Measurements from ENCODE around the gene MS4A4A. TPM values are rescaled to one million over a fixed set of nuclear protein-coding genes. Genes with fewer than 3 reads are reported as not detected.

Gene MS4A4A
- total and polyA plus RNA-seq, 2 of the 8 experiments (the other 6 are each of a cell fraction or from before 2014, with no cell fraction given): not detected

DNA sequence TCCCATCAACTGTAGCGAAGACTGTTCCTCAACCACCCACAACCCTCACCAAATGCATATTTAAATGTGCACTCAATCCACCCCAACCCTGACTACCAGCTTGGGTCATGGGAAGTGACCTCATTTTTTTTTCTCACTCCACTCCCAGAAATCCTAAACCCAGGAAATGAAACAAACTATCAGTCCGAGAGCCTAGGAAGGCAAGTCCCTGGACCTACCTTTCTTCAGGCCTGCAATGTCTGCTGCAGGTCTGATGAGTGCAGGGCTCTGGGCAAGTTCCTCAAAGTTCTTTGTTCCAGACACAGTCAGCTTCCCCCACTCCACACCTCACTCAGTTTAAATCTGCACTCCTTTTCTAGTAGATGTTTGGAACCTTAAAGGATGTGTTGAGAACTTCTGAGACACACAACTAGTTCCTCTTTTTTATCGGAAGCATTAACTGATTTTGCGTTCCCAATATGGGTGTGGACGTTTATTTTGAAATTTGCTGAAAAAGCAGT is 37.7 kb upstream of the MS4A4A start, which contains the start of gene MS4A4E:
TSS of gene MS4A4E (minus strand) at position 398 of the 500 bp plus-strand sequence. CDS start 13,082 bp downstream, outside the sequence.
- 91% methylated on average over 5 of the region's 5 CpGs; no CpG with 5 or more reads in 1 of the 2 experiments for WGBS, 2 experiments (ENCODE audit: extremely low coverage in 1 of 2, insufficient coverage in 1 of 2, insufficient read length in 1 of 2, insufficient replicate concordance in 2 of 2, low coverage in 1 of 2, low lambda C conversion rate in 2 of 2, missing lambda C conversion rate in 1 of 2)
- Histone ChIP-seq H3K79me2 (ENCODE audit: control insufficient read depth in 1 of 2, insufficient read depth in 2 of 2, low read length in 2 of 2) (no peaks in the 10 kb centered on the region), H3K23me2 (ENCODE audit: low read depth, low read length) (peaks cover 2% of the 10 kb centered on the region; the same call in 1 of the 2 replicates), H3K4me3 (ENCODE audit: extremely low read depth in 1 of 4, insufficient read depth in 2 of 4, low read depth in 3 of 4, low read length in 4 of 4) (no peak within 1 kb of the TSS), H4K8ac (ENCODE audit: extremely low read depth, insufficient read depth, low read length) (no peak within 1 kb of the TSS), H2AFZ (ENCODE audit: low read length) (peak within 1 kb of the TSS; percentile 51; the same call in 1 of the 2 replicates), H4K5ac (ENCODE audit: insufficient read length, low read depth, low read length) (no peak within 1 kb of the TSS), H4K91ac (replicated peaks; ENCODE audit: insufficient read length, low read length) (no peak within 1 kb of the TSS), H3K27ac (ENCODE audit: low read depth, low read length) (no peak within 1 kb of the TSS), H3K56ac (replicated peaks; ENCODE audit: insufficient read length, low read depth, low read length) (no peak within 1 kb of the TSS), H3K4me1 (replicated peaks in 1 of 4; ENCODE audit: control insufficient read depth in 3 of 4, insufficient read depth in 4 of 4, low read length in 3 of 4) (no peaks in the 10 kb centered on the region), H2BK20ac (ENCODE audit: low read length) (no peak within 1 kb of the TSS), H3K9me3 (ENCODE audit: insufficient read depth in 2 of 2, low read depth in 1 of 2, low read length in 1 of 2) (no peaks in the 10 kb centered on the region), H3K9ac (replicated peaks in 1 of 4; ENCODE audit: extremely low read depth in 1 of 4, low read depth in 3 of 4, low read length in 3 of 4) (no peak within 1 kb of the TSS), H4K20me1 (replicated peaks in 1 of 2; ENCODE audit: control insufficient read depth in 1 of 2, insufficient read depth in 2 of 2, low read length in 2 of 2) (no peaks in the 10 kb centered on the region), H2BK120ac (replicated peaks; ENCODE audit: low read depth, low read length) (no peak within 1 kb of the TSS), H2AK5ac (ENCODE audit: low read depth, low read length) (no peak within 1 kb of the TSS), H3K36me3 (ENCODE audit: control insufficient read depth in 2 of 4, insufficient read depth in 4 of 4, low read length in 3 of 4) (no peaks in the 10 kb centered on the region), H3K4me2 (ENCODE audit: insufficient read depth in 1 of 2, low read depth in 2 of 2, low read length in 2 of 2) (no peak within 1 kb of the TSS), H3K4ac (replicated peaks; ENCODE audit: insufficient read length, low read depth, low read length) (no peak within 1 kb of the TSS), H3K14ac (ENCODE audit: insufficient read length) (no peak within 1 kb of the TSS), H2BK15ac (ENCODE audit: low read length) (no peak within 1 kb of the TSS), H3K18ac (ENCODE audit: extremely low read depth, low read length) (no peak within 1 kb of the TSS), H3K79me1 (ENCODE audit: low read depth, low read length) (no peaks in the 10 kb centered on the region), H3K27me3 (replicated peaks in 1 of 4; ENCODE audit: control insufficient read depth in 3 of 4, extremely low read depth in 1 of 4, insufficient read depth in 3 of 4, low read length in 3 of 4) (no peaks in the 10 kb centered on the region), H2BK5ac (ENCODE audit: low read depth, low read length) (no peak within 1 kb of the TSS), H2BK12ac (ENCODE audit: low read depth, low read length) (no peak within 1 kb of the TSS), H3K23ac (ENCODE audit: insufficient read length) (no peak within 1 kb of the TSS)
- TF ChIP-seq USF2 (IDR thresholded peaks at IDR 0.05; ENCODE audit: low read length): no peak
- TF ChIP-seq, protein P1, sequence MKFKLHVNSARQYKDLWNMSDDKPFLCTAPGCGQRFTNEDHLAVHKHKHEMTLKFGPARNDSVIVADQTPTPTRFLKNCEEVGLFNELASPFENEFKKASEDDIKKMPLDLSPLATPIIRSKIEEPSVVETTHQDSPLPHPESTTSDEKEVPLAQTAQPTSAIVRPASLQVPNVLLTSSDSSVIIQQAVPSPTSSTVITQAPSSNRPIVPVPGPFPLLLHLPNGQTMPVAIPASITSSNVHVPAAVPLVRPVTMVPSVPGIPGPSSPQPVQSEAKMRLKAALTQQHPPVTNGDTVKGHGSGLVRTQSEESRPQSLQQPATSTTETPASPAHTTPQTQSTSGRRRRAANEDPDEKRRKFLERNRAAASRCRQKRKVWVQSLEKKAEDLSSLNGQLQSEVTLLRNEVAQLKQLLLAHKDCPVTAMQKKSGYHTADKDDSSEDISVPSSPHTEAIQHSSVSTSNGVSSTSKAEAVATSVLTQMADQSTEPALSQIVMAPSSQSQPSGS (IDR thresholded peaks at IDR 0.05; ENCODE audit: low read length): no peak
- CTCF ChIA-PET (ENCODE audit: partially characterized antibody): interaction anchor here (1.1 kb wide), 1 partner anchor 9 kb away, joined by 5 read pairs; no protein-coding TSS in a partner anchor
- FAIRE-seq: no peak
- no peak for DNase-seq (ENCODE audit: low read depth in 1 of 2, low spot score in 2 of 2)
- POLR2A ChIA-PET (ENCODE audit: partially characterized antibody): no interaction called here
